Measurements from ENCODE around the gene ADARB1. TPM values are rescaled to one million over a fixed set of nuclear protein-coding genes. Genes with fewer than 3 reads are reported as not detected.

Gene ADARB1
- total and polyA plus RNA-seq, 2 of the 4 experiments (the other 2 are of a cell fraction): 39.8 to 47.3 TPM

- no peaks in the 10 kb centered on the region for H4K20me1 ChIP-seq (ENCODE audit: insufficient read depth, low read length)
- CTCF ChIA-PET: no interaction called here
- no peak overlapping the region for H2BK120ac ChIP-seq (ENCODE audit: low read depth, low read length)
- no peak overlapping the region for H2AK5ac ChIP-seq (ENCODE audit: low read depth, low read length)
- H3K4ac ChIP-seq (ENCODE audit: low read depth, low read length): no peak overlapping the region
- no peak overlapping the region for H3K4me3 ChIP-seq (ENCODE audit: insufficient read depth, low read depth, low read length)
- no peak overlapping the region for H3K9ac ChIP-seq (ENCODE audit: low read depth, low read length)
- WGBS, 2 experiments (ENCODE audit: extremely low coverage in 2 of 2, insufficient read length in 1 of 2): 100% methylated on average over 2 of the region's 3 CpGs; no CpG with 5 or more reads in 1 of the 2 experiments
- no peak overlapping the region for H2BK5ac ChIP-seq (ENCODE audit: low read depth, low read length, poor library complexity, severe bottlenecking)
- dilution Hi-C loops (cut with HindIII; ENCODE audit: low sequenced_read_pairs, unreplicated experiment) (no loop called here), intact Hi-C loops (cut with micrococcal nuclease) (no loop called here), in situ Hi-C loops (cut with MboI; ENCODE audit: low sequenced_read_pairs) (no loop called here)
- peaks cover 4% of the 10 kb centered on the region for H3K4me1 ChIP-seq (ENCODE audit: control insufficient read depth, insufficient read depth, low read length)
- no peaks in the 10 kb centered on the region for H3K9me1 ChIP-seq (ENCODE audit: insufficient read depth, low read length)
- no peak overlapping the region for H4K91ac ChIP-seq (ENCODE audit: insufficient read depth, low read depth, low read length)
- no peak overlapping the region for H3K4me2 ChIP-seq (ENCODE audit: low read depth, low read length)
- peaks cover 33% of the 10 kb centered on the region for H3K27me3 ChIP-seq (ENCODE audit: control insufficient read depth, insufficient read depth, low read length)
- H4K5ac ChIP-seq (ENCODE audit: low read depth, low read length): no peak overlapping the region
- H3K9me3 ChIP-seq (ENCODE audit: control insufficient read depth, insufficient read depth, low read length): peaks cover 12% of the 10 kb centered on the region
- DNase-seq: no peak
- H3K79me1 ChIP-seq (ENCODE audit: low read depth in 1 of 2, low read length in 2 of 2): no peaks in the 10 kb centered on the region
- no peak for ATAC-seq (ENCODE audit: low read depth)
- POLR2A ChIA-PET (ENCODE audit: unreplicated experiment): no interaction called here
- no peak overlapping the region for H3K23ac ChIP-seq (ENCODE audit: low read depth, low read length)
- H4K8ac ChIP-seq (ENCODE audit: low read depth in 2 of 2, low read length in 2 of 2): no peak overlapping the region
- no peak overlapping the region for H2AK9ac ChIP-seq (replicated peaks; ENCODE audit: low read depth, low read length, poor library complexity)
- no peak overlapping the region for H2AFZ ChIP-seq (replicated peaks; ENCODE audit: low read length, poor library complexity)
- no peak overlapping the region for H3K27ac ChIP-seq (ENCODE audit: insufficient read depth, low read length)
- no peak overlapping the region for H2BK20ac ChIP-seq (ENCODE audit: low read depth, low read length)
- no peak overlapping the region for H3K18ac ChIP-seq (ENCODE audit: low read depth, low read length)
- no TSS peak for BruUV-seq (replicated peaks)
- H3K36me3 ChIP-seq (ENCODE audit: control insufficient read depth, insufficient read depth, low read length): no peaks in the 10 kb centered on the region
- no peak overlapping the region for H2BK15ac ChIP-seq (ENCODE audit: low read depth, low read length)
- no peak for TF ChIP-seq MAZ (IDR thresholded peaks at IDR 0.05; ENCODE audit: borderline replicate concordance, low read depth, low read length)
- TF ChIP-seq ELK1 (IDR thresholded peaks at IDR 0.05; ENCODE audit: borderline replicate concordance, low read depth, low read length): no peak
- no peak for TF ChIP-seq SMC3 (IDR thresholded peaks at IDR 0.05; ENCODE audit: low read depth, low read length)
- TF ChIP-seq CEBPB (IDR thresholded peaks at IDR 0.05; ENCODE audit: low read depth, low read length): no peak
- TF ChIP-seq POLR2A (IDR thresholded peaks at IDR 0.05; ENCODE audit: low read depth, low read length): no peak
- no peak for TF ChIP-seq CTCF (conservative IDR thresholded peaks at IDR 0.05; ENCODE audit: low read depth, low read length)
- TF ChIP-seq BHLHE40 (IDR thresholded peaks at IDR 0.05; ENCODE audit: low read depth, low read length): no peak
- no peak for TF ChIP-seq USF2 (IDR thresholded peaks at IDR 0.05; ENCODE audit: low read depth, low read length)
- TF ChIP-seq RAD21 (IDR thresholded peaks at IDR 0.05; ENCODE audit: low read length): no peak
- no peak overlapping the region for H3K14ac ChIP-seq (replicated peaks; ENCODE audit: low read depth, low read length)
- H3K56ac ChIP-seq (ENCODE audit: extremely low read depth, insufficient read depth, low read length): no peak overlapping the region
Measured at GRCh38 chr21:45250272-45250671, 175.9 kb downstream of the ADARB1 start.

All from IMR-90 (cell line).